ENCODE measurements around the gene NTM.

Gene NTM

GRCh38 chr11:131865860-131866259 lies 495.4 kb downstream of the NTM start:
- DNase-seq (ENCODE audit: low spot score): no peak

- DNase-seq (ENCODE audit: low spot score): no peak
Measured at GRCh38 chr11:131866535-131867400, 496.4 kb downstream of the NTM start.

DNA sequence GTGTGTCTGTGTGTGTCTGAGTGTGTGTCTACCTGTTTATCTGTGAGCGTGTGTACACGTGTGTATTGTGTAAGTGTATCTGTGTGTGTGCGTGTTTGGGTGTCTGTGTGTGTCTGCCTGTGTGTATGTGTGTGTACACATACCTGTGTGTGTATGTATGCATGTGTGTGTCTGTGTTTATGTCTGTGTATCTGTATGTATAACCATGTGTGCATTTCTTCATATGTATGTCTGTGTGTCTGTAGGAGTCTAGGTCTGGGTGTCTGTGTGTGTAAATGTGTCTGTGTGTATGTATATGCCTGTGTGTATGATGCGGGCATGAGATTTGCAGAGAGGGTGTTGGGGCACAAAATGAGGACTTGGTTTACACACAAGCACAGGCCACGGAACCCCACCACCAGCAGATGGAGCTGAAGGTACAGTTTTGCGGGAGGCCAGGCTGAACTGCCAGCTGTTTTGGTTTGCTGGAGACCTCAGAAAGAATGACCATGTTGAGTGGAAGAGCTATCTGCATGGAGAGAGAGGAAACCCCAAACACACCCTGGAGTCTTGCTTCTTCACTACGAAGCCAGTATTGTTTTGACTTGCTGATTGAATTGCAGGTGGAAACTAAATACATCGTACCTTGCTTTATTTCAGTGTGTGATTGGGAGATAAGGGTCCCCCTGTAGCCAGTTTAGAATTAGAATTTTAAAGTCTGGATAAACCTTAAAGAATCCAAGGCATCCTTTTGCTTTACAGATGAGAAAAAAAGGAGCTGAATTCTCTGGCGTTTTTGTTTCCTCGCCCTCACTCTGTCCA lies 497.2 kb downstream of the NTM start:
- DNase-seq (ENCODE audit: low spot score): no peak

- no peak for DNase-seq (ENCODE audit: low spot score)
Measured at GRCh38 chr11:131868629-131869507, 498.5 kb downstream of the NTM start.

DNA sequence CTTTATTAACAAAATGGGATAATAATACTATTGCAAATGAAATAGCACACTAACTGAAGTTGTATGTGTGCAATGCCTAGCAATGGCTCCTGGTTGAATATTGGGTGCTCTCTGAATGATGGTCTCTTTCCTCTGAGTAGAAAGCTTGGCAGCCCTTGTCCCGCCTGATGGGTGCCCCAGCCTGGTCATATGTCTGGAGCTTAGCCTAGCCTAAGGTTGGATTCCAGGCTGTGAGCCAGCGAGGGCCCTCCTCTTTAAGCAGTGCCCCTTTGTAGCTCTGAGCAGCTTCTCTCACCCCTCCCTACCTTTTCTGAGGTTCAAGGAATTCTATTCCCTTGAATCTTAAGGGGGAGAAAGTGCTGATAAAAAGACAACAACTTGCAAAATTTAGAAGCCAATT lies 499.9 kb downstream of the NTM start:
- DNase-seq (ENCODE audit: low spot score): no peak

- DNase-seq (ENCODE audit: low spot score): no peak
Measured at GRCh38 chr11:131871006-131871405, 500.6 kb downstream of the NTM start.

- DNase-seq (ENCODE audit: low spot score): no peak
Measured at GRCh38 chr11:131874070-131874469, 503.7 kb downstream of the NTM start.

DNA sequence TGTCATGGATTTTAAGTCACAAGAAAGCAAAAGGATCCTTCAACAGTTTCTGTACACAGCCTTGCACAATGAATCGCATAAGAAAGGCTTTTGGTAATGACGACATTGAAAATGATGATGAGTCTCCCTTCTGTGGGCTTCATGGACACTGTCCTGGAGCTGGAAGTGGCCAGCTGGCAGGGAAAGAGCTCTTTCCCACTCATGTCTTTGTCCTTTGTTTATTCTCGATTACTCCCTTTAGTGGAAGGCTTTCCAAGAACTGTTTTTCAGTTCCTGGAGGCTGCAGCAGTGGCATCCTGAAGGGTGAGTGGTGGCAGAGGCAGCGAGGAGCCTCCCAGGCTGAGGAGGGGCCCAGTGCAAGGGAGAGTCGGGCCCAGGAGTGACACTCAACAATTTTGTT lies 505.2 kb downstream of the NTM start:
- DNase-seq (ENCODE audit: low spot score): no peak

DNA sequence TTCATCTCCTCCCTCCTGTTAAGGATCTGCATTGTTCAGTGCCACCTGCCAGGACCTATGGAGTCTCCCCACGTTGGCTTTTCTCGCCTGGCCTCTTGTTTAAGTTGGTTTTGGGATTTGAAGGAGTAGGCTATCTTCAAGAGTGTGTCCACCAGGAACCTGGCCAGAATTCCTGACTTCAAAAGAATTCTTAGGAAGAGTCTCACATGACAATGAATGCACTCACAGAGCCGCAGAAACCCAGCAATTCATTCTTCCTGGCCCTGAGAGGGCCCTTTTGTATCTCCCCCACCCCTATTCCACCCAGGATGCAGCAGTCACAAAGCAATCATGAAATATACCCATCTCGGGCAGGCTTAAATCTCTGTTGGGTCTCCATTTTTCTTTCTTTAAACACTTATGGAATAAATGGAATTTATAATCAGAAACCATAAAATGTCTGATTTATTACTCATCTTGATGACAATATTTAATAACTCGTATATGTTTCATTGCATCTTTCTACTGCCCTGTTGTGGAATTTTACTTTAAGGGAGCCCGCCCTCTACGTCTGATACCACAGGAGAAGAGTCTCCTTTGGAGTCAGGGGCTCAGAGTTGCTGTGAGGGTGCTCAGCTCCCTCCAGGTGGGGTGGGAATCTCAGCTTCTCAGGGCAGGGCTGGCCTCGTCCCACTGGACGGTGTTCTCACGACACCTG lies 507.0 kb downstream of the NTM start:
- no peak for DNase-seq (ENCODE audit: low spot score)

- DNase-seq (ENCODE audit: low spot score): no peak
Measured at GRCh38 chr11:131880316-131880715, 509.9 kb downstream of the NTM start.

DNA sequence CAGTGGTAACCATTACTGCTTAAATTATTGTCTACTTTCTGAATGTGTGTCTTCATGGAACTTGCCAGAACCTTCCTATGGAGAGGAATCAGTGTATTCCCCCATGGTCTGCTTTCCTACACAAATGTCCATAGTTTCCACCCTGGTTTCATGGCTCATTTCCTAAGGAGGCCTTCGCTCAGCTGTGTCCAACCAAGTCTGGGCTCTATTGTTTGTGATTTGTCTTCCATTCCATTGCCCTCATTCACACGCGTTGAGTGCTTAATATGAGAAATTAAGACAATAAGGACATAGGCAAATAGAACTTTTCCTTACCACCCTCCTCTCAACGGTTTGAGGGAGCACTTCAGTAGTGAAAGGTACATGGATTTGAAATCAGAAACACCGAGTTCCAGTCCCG lies 510.6 kb downstream of the NTM start:
- no peak for DNase-seq (ENCODE audit: low spot score)

GRCh38 chr11:131883332-131883731 lies 512.9 kb downstream of the NTM start:
- DNase-seq (ENCODE audit: low spot score): no peak

DNA sequence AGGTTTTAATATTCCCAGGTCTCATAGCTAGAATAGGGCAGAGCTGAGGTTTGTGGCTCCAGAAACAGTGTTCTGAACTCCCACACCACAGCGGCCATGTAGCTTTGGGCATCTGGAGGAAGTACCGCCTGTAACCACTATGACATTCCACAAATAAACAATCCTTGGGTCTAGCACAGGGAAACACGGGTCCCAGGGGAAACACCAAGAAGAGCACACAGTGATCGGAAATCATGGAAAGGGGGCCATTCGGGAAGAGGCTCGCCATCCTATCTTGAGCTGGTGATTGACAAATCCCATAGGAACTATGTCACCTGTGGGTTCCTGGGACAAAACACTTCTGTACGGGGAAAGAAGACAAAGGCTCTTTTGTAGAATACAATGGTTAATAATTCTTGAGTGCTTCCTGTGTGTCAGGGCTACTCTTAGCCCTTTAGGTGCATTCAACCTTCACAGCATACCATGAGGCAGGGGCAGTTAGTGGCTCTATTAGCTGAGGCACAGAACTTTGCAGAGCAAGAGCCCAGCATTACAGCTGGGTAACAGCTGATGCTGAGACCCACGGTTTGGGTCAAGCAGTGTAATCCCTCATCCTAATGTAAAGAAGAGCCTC lies 514.2 kb downstream of the NTM start:
- no peak for DNase-seq (ENCODE audit: low spot score)

GRCh38 chr11:131885431-131885830 lies 515.0 kb downstream of the NTM start:
- no peak for DNase-seq (ENCODE audit: low spot score)

DNA sequence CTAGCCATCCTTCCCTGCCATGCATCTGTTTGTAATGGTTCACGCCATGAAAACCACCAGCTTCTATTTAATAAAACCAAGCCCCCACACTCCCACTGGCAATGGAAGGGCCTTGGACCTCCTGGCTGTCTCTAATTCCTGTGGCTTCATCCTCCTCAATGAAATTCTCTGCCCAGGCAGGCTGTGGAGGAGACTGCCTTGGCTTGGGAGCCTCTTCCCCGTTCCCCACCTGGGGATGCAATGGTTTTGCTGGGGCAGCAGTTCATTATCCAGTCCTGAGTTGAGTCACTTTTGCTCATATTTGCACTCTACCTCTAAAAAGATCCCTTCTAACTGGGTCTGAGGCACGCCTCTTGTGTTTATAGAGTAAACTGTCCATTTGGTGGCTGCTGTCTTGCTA lies 515.8 kb downstream of the NTM start:
- no peak for DNase-seq (ENCODE audit: low spot score)

DNA sequence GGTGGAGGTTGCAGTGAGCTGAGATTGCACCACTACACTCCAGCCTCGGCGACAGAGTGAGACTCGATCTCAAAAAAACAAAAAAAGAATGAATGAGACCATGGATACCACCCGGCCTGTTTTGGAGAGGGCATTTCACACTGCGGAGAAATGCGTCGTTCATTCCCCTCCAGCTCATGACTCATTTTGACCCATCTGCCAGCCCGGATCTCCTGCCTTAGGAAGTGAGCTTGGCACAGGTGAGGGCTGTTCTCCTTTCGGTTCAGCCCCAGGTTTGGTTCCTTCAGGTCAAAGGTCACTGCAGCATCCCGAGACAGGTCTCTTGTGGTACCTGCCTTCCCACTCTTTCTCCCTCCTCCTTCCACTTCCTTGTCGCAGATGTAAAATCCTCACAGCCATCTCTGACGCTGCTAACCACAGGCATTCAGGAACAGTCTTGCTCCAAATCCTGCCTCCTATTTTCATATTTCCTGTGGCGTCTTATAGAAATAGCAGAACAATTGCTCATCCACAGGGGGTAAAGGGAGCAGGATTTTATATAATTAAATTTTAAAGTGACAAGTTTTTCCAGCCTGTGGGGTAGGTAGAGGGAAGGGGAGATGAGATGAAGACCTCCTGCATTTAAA lies 517.9 kb downstream of the NTM start:
- DNase-seq (ENCODE audit: low spot score): no peak

- no peak for DNase-seq (ENCODE audit: low spot score)
Measured at GRCh38 chr11:131889146-131889577, 518.7 kb downstream of the NTM start.

GRCh38 chr11:131889760-131890581 lies 519.6 kb downstream of the NTM start:
- no peak for DNase-seq (ENCODE audit: low spot score)

DNA sequence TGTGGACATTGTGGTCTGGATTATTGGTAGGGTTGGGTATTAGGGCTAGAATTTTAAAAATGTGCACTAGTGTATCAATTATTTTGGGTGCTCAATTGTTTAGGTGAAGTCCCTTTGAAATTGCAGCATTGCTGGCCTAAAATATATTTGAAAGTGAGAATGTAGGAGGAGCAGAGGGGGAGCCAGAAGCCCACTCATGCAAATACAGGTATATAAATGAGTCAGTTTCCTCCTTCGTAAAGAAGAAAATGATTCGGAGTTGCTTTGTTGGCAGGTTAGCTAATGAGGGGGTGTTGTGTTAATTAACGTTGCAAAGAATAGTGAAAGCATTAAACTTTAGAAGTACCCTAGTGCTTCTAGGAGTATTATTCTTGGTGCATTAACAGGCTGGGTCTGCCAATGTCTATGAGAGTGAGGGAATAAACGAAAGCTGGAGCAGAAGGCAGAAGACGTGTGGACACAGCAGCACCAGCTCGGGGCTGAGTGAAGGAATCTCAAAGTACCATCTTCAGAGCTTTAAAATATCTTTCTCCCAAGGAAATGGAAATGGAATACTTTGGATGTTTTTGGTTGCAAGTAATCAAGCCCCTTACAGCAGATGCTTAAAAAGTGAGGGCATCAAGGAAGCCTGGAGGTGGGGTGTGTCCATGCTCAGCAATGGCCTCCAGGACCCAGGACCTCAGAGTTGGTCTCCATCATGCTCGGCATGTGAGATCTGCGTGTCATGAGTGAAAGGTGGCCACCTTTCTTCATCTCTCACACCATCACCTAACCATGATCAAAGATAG lies 522.9 kb downstream of the NTM start:
- DNase-seq (ENCODE audit: low spot score): no peak
